H1 (cell line): ENCODE data around the gene DYNLT3. TPM values are rescaled to one million over a fixed set of nuclear protein-coding genes. Genes with fewer than 3 reads are reported as not detected.
A peak's percentile ranks its signal among the peaks of the same experiment; 100 is the strongest.

Experiments
- CTCF ChIA-PET: fragments of 300-600 bp; sonication (Branson Sonifier 250); formaldehyde crosslinking; loops from one replicate; lab custom pipeline; 2021; ENCODE audit not compliant: partially characterized antibody; lab: Charles Lee
- POLR2A ChIA-PET: fragments of 300-600 bp; sonication (Branson Sonifier 250); formaldehyde crosslinking; loops from one replicate; lab custom pipeline; 2021; ENCODE audit warnings: inconsistent platforms; ENCODE audit not compliant: partially characterized antibody; lab: Charles Lee
- DNase-seq, 2 experiments: peaks; one replicate each; pipeline versions ENCODE4 v3.0.0 to v3.0.0-alpha.2; 2010 to 2022; ENCODE audit warnings: low spot score in 2 of 2, low read depth in 1 of 2, mixed read lengths in 1 of 2
- FAIRE-seq: peaks from 2 replicates; lab custom pipeline; 2011; peaks lifted over from hg19 to GRCh38; lab: Jason Lieb, UNC
- H2AFZ ChIP-seq: 2 replicates; pipeline ENCODE4 v1.8.1; 2012; ENCODE audit warnings: low read length, inconsistent platforms
- H2AK5ac ChIP-seq: 2 replicates; pipeline ENCODE4 v1.6.1; 2013; ENCODE audit warnings: low read depth, low read length
- H2BK120ac ChIP-seq: replicated peaks from 2 replicates; pipeline ENCODE3; 2013; ENCODE audit warnings: low read depth, low read length, inconsistent platforms
- H2BK12ac ChIP-seq: 2 replicates; pipeline ENCODE4 v1.6.1; 2013; ENCODE audit warnings: low read depth, low read length
- H2BK15ac ChIP-seq: 2 replicates; pipeline ENCODE4 v1.6.1; 2013; ENCODE audit warnings: low read length
- H2BK20ac ChIP-seq: 2 replicates; pipeline ENCODE4 v1.6.1; 2013; ENCODE audit warnings: low read length
- H2BK5ac ChIP-seq: 2 replicates; pipeline ENCODE4 v1.6.1; 2013; ENCODE audit warnings: low read depth, low read length
- H3K14ac ChIP-seq: 2 replicates; pipeline ENCODE4 v1.6.1; 2013; ENCODE audit warnings: inconsistent platforms; ENCODE audit not compliant: insufficient read length
- H3K18ac ChIP-seq: 2 replicates; pipeline ENCODE4 v1.6.1; 2013; ENCODE audit warnings: low read length; ENCODE audit errors: extremely low read depth
- H3K23ac ChIP-seq: 2 replicates; pipeline ENCODE4 v1.6.1; 2013; ENCODE audit warnings: inconsistent platforms; ENCODE audit not compliant: insufficient read length
- H3K23me2 ChIP-seq: 2 replicates; pipeline ENCODE4 v1.6.1; 2013; ENCODE audit warnings: low read depth, low read length
- H3K27ac ChIP-seq: 2 replicates; pipeline ENCODE4 v1.6.1; 2011; ENCODE audit warnings: low read depth, low read length, inconsistent platforms
- H3K27me3 ChIP-seq, 4 experiments: replicated peaks in 1 of 4; 1 replicate in 1 of 4; 2 replicates in 3 of 4; pipeline versions ENCODE4 v1.6.1 to v1.8.1; 2011 to 2013; ENCODE audit warnings: low read length in 3 of 4, mild to moderate bottlenecking in 3 of 4, inconsistent platforms in 2 of 4, mixed read lengths in 2 of 4, moderate library complexity in 1 of 4; ENCODE audit not compliant: control insufficient read depth in 3 of 4, insufficient read depth in 3 of 4; ENCODE audit errors: extremely low read depth in 1 of 4
- H3K36me3 ChIP-seq, 4 experiments: 2 replicates each; pipeline versions ENCODE4 v1.6.1 to v1.8.1; 2011 to 2013; ENCODE audit warnings: mild to moderate bottlenecking in 4 of 4, low read length in 3 of 4, moderate library complexity in 2 of 4, control low read depth in 1 of 4, inconsistent platforms in 1 of 4; ENCODE audit not compliant: insufficient read depth in 4 of 4, control insufficient read depth in 2 of 4
- H3K4ac ChIP-seq: replicated peaks from 2 replicates; pipeline ENCODE3; 2013; ENCODE audit warnings: low read length, low read depth, mixed read lengths, inconsistent platforms; ENCODE audit not compliant: insufficient read length
- H3K4me1 ChIP-seq, 4 experiments: replicated peaks in 1 of 4; 1 replicate in 1 of 4; 2 replicates in 3 of 4; pipeline versions ENCODE4 v1.6.1 to v1.8.1; 2011 to 2013; ENCODE audit warnings: low read length in 3 of 4, inconsistent platforms in 2 of 4, mixed read lengths in 1 of 4; ENCODE audit not compliant: insufficient read depth in 4 of 4, control insufficient read depth in 3 of 4
- H3K4me2 ChIP-seq, 2 experiments: 2 replicates each; pipeline versions ENCODE4 v1.6.1 to v1.8.1; 2011 to 2013; ENCODE audit warnings: low read depth in 2 of 2, low read length in 2 of 2, control low read depth in 1 of 2, inconsistent platforms in 1 of 2, mild to moderate bottlenecking in 1 of 2; ENCODE audit not compliant: insufficient read depth in 1 of 2
- H3K4me3 ChIP-seq, 4 experiments: fragments of 200-600, 300-600 bp in 1 of 4; sonication (generic), shearing (Covaris generic), sonication (Bioruptor Twin) in 1 of 4; 2 replicates each; pipeline versions ENCODE4 v1.5.1 to v1.8.1; 2011 to 2016; ENCODE audit warnings: low read length in 4 of 4, low read depth in 3 of 4, control low read depth in 2 of 4, inconsistent platforms in 2 of 4, mild to moderate bottlenecking in 2 of 4, mixed read lengths in 1 of 4, moderate library complexity in 1 of 4; ENCODE audit not compliant: insufficient read depth in 2 of 4; ENCODE audit errors: extremely low read depth in 1 of 4
- H3K56ac ChIP-seq: replicated peaks from 2 replicates; pipeline ENCODE3; 2013; ENCODE audit warnings: low read depth, mild to moderate bottlenecking, mixed read lengths, low read length, inconsistent platforms; ENCODE audit not compliant: insufficient read length
- H3K79me1 ChIP-seq: 2 replicates; pipeline ENCODE4 v1.6.1; 2013; ENCODE audit warnings: low read depth, low read length, control low read depth
- H3K79me2 ChIP-seq, 2 experiments: 2 replicates each; pipeline versions ENCODE4 v1.6.1 to v1.8.1; 2012 to 2013; ENCODE audit warnings: low read length in 2 of 2, mild to moderate bottlenecking in 2 of 2, inconsistent platforms in 1 of 2; ENCODE audit not compliant: insufficient read depth in 2 of 2, control insufficient read depth in 1 of 2
- H3K9ac ChIP-seq, 4 experiments: replicated peaks in 1 of 4; 1 replicate in 1 of 4; 2 replicates in 3 of 4; pipeline versions ENCODE4 v1.6.1 to v1.8.1; 2011 to 2013; ENCODE audit warnings: low read depth in 3 of 4, low read length in 3 of 4, control low read depth in 2 of 4, mild to moderate bottlenecking in 2 of 4, moderate library complexity in 2 of 4, inconsistent platforms in 1 of 4; ENCODE audit errors: extremely low read depth in 1 of 4
- H3K9me3 ChIP-seq, 2 experiments: 2 replicates each; pipeline versions ENCODE4 v1.6.1 to v1.8.1; 2012 to 2013; ENCODE audit warnings: mild to moderate bottlenecking in 2 of 2, moderate library complexity in 2 of 2, control low read depth in 1 of 2, inconsistent platforms in 1 of 2, low read depth in 1 of 2, low read length in 1 of 2, mixed read lengths in 1 of 2; ENCODE audit not compliant: insufficient read depth in 2 of 2
- H4K20me1 ChIP-seq, 2 experiments: replicated peaks in 1 of 2; 2 replicates each; pipeline versions ENCODE3 to v1.8.1; 2011 to 2013; ENCODE audit warnings: inconsistent platforms in 2 of 2, low read length in 2 of 2, mild to moderate bottlenecking in 1 of 2; ENCODE audit not compliant: insufficient read depth in 2 of 2, control insufficient read depth in 1 of 2
- H4K5ac ChIP-seq: 2 replicates; pipeline ENCODE4 v1.6.1; 2013; ENCODE audit warnings: low read length, low read depth, mixed read lengths, inconsistent platforms; ENCODE audit not compliant: insufficient read length
- H4K8ac ChIP-seq: 2 replicates; pipeline ENCODE4 v1.8.0; 2013; ENCODE audit warnings: mild to moderate bottlenecking, moderate library complexity, low read length, inconsistent platforms; ENCODE audit not compliant: insufficient read depth; ENCODE audit errors: extremely low read depth
- H4K91ac ChIP-seq: replicated peaks from 2 replicates; pipeline ENCODE3; 2013; ENCODE audit warnings: low read length, mixed read lengths, inconsistent platforms; ENCODE audit not compliant: insufficient read length
- CTBP2 ChIP-seq: IDR thresholded peaks from 2 replicates; pipeline ENCODE4 v1.7.0; 2011; ENCODE audit warnings: borderline replicate concordance, mild to moderate bottlenecking, moderate library complexity, mixed read lengths, low read length; ENCODE audit not compliant: insufficient read depth, insufficient read length
- CTCF ChIP-seq, 3 experiments: IDR thresholded peaks; 1 replicate in 2 of 3; 2 replicates in 1 of 3; pipeline versions ENCODE4 v1.5.1 to v1.6.1; 2011; ENCODE audit warnings: low read length in 3 of 3, mild to moderate bottlenecking in 3 of 3, inconsistent platforms in 2 of 3, low read depth in 1 of 3, moderate library complexity in 1 of 3; ENCODE audit not compliant: insufficient read depth in 1 of 3; ENCODE audit errors: control extremely low read depth in 1 of 3
- JUN ChIP-seq: IDR thresholded peaks from 2 replicates; pipeline ENCODE4 v1.6.1; 2011; ENCODE audit warnings: low read depth, mild to moderate bottlenecking, improper control_type of control experiment, low read length
- KDM5A ChIP-seq: fragments of 200-600 bp; IDR thresholded peaks from 2 replicates; pipeline ENCODE4 v1.7.1; 2012; ENCODE audit warnings: mild to moderate bottlenecking, low read length, inconsistent platforms, mixed read lengths
- NANOG ChIP-seq: IDR thresholded peaks from 2 replicates; pipeline ENCODE4 v1.6.1; 2011; ENCODE audit warnings: low read length, low read depth, mild to moderate bottlenecking, inconsistent platforms; ENCODE audit not compliant: insufficient read depth, poor library complexity, severe bottlenecking
- NRF1 ChIP-seq: IDR thresholded peaks from 2 replicates; pipeline ENCODE4 v1.6.1; 2011; ENCODE audit warnings: mild to moderate bottlenecking, low read depth, low read length, improper control_type of control experiment
- RAD21 ChIP-seq, 2 experiments: IDR thresholded peaks in 1 of 2; conservative IDR thresholded peaks in 1 of 2; 2 replicates each; pipeline ENCODE4 v1.6.1; 2011; ENCODE audit warnings: low read depth in 2 of 2, low read length in 2 of 2, improper control_type of control experiment in 1 of 2, inconsistent platforms in 1 of 2, mild to moderate bottlenecking in 1 of 2, moderate library complexity in 1 of 2
- RBBP5 ChIP-seq: IDR thresholded peaks from 2 replicates; pipeline ENCODE4 v1.7.1; 2012; ENCODE audit warnings: low read depth, mild to moderate bottlenecking, inconsistent platforms, low read length, moderate library complexity, borderline replicate concordance
- RNF2 ChIP-seq: fragments of 200-900, 300-1000 bp; sonication (generic); IDR thresholded peaks from 2 replicates; pipeline ENCODE4 v1.7.1; 2016; ENCODE audit warnings: borderline replicate concordance, low read depth, mild to moderate bottlenecking, antibody characterized with exemption, low read length; ENCODE audit not compliant: poor library complexity, severe bottlenecking; ENCODE audit errors: missing control alignments
- SP2 ChIP-seq: IDR thresholded peaks from 2 replicates; pipeline ENCODE4 v1.6.1; 2012; ENCODE audit warnings: mild to moderate bottlenecking, low read length, inconsistent platforms
- WGBS, 2 experiments: shearing (Covaris generic) in 1 of 2; methylation state at CpG; one replicate each; pipeline versions ENCODE4 v1.1.6 to v1.1.7; 2013 to 2015; ENCODE audit warnings: low lambda C conversion rate in 2 of 2, mixed read lengths in 2 of 2, inconsistent platforms in 1 of 2, low coverage in 1 of 2, missing lambda C conversion rate in 1 of 2; ENCODE audit not compliant: insufficient replicate concordance in 2 of 2, insufficient coverage in 1 of 2, insufficient read length in 1 of 2; ENCODE audit errors: extremely low coverage in 1 of 2, missing lambda C conversion rate in 1 of 2; 5-methylcytosine and 5-hydroxymethylcytosine counted together
- polyA plus RNA-seq, 7 experiments: library from polyadenylated mRNA; depleted of rRNA in 3 of 7; stranded (reverse) in 5 of 7; unstranded in 2 of 7; fragments of >200 nt in 5 of 7; fragments of 200-250 nt in 2 of 7; gene quantifications; 1 replicate in 5 of 7; 2 replicates in 1 of 7; 4 replicates in 1 of 7; pipeline versions ENCODE4 v1.2.1 to v1.2.3, GENCODE V29; 2011 to 2013; ENCODE audit warnings: missing spikeins in 2 of 7, mixed read lengths in 2 of 7
- total RNA-seq: library from RNA; stranded (reverse); fragmentation: NEBNext Ultra II Directional; extraction: Animal tissue kit (Norgen Biotek cat#: 25700); gene quantifications from 2 replicates; pipeline ENCODE4 v1.2.1, GENCODE V29; 2021

The DYNLT3 gene
- total and polyA plus RNA-seq, 2 of the 8 experiments (the other 6 are each of a cell fraction or from before 2014, with no cell fraction given), result 2.3 to 3.5 TPM

- Histone ChIP-seq H3K14ac (no peak overlapping the region), H3K23me2 (peaks cover 2% of the 10 kb centered on the region; the same call in 1 of the 2 replicates), H3K9ac (peak overlapping the region in 2 of 4 experiments; percentile 16 to 55; a peak in 4 of 7 replicates), H3K4me2 (peak overlapping the region; percentile 53 to 77), H3K18ac (no peak overlapping the region; the same call in 1 of the 2 replicates), H2AFZ (peak overlapping the region; percentile 99), H3K27ac (no peak overlapping the region), H3K27me3 (no peaks in the 10 kb centered on the region), H2BK5ac (no peak overlapping the region), H3K36me3 (no peaks in the 10 kb centered on the region), H3K79me1 (no peaks in the 10 kb centered on the region), H4K91ac (peak overlapping the region; percentile 40), H3K9me3 (no peaks in the 10 kb centered on the region), H4K8ac (no peak overlapping the region), H3K4ac (no peak overlapping the region), H2AK5ac (no peak overlapping the region), H3K23ac (no peak overlapping the region), H3K4me3 (peak overlapping the region in 2 of 4 experiments; percentile 66 to 73; a peak in 4 of 8 replicates), H4K5ac (no peak overlapping the region), H2BK12ac (no peak overlapping the region), H2BK15ac (no peak overlapping the region), H3K4me1 (no peaks in the 10 kb centered on the region), H3K79me2 (no peaks in the 10 kb centered on the region), H2BK120ac (no peak overlapping the region), H2BK20ac (no peak overlapping the region), H4K20me1 (no peaks in the 10 kb centered on the region), H3K56ac (no peak overlapping the region)
- CTCF ChIA-PET, result no interaction called here
- POLR2A ChIA-PET, result no interaction called here
- FAIRE-seq, result no peak
- no peak for DNase-seq
- WGBS, 2 experiments, result 37% methylated on average over 5 of the region's 5 CpGs; no CpG with 5 or more reads in 1 of the 2 experiments
- TF ChIP-seq KDM5A, result no peak
- TF ChIP-seq RAD21 (IDR thresholded peaks at IDR 0.05 in 1 of 2, conservative IDR thresholded peaks at IDR 0.05 in 1 of 2; ENCODE audit: low read depth in 2 of 2, low read length in 2 of 2), result no peak
- no peak for TF ChIP-seq JUN
- no peak for TF ChIP-seq NANOG
- no peak for TF ChIP-seq RNF2
- no peak for TF ChIP-seq SP2
- TF ChIP-seq RBBP5, result no peak
- no peak for TF ChIP-seq CTCF (IDR thresholded peaks at IDR 0.05; ENCODE audit: control extremely low read depth in 1 of 3, insufficient read depth in 1 of 3, low read depth in 1 of 3, low read length in 3 of 3)
- TF ChIP-seq CTBP2, result no peak
- TF ChIP-seq NRF1, result no peak
These were observed 394 bp upstream of the DYNLT3 start for GRCh38 chrX:37847733-37848197.
